Central memory CD8-positive, alpha-beta T cell (primary cell): ENCODE measurements around the gene FLT3LG.

Experiments used
- ATAC-seq: fragments of 150-1000 bp; cut with Tn5 transposase; replicated peaks from 2 replicates; pipeline ENCODE4 v1.10.0; 2022; ENCODE audit warnings: mild to moderate bottlenecking, moderate FRiP score, moderate number of reproducible peaks; ENCODE audit not compliant: poor library complexity, severe bottlenecking; ENCODE audit errors: extremely low read depth
- DNase-seq, 2 donors: peaks; one replicate each; pipeline ENCODE4 v3.0.0; 2021; ENCODE audit warnings: low spot score in 2 of 2
- H3K27ac Mint-ChIP-seq: one replicate; pipeline ENCODE4 v1.8.0; 2022; ENCODE audit warnings: low read depth, mild to moderate bottlenecking, moderate library complexity, mixed read lengths
- H3K27me3 Mint-ChIP-seq: one replicate; pipeline ENCODE4 v1.8.0; 2022; ENCODE audit warnings: mixed read lengths
- H3K36me3 Mint-ChIP-seq: one replicate; pipeline ENCODE4 v1.8.0; 2022; ENCODE audit warnings: mild to moderate bottlenecking, moderate library complexity, mixed read lengths; ENCODE audit not compliant: insufficient read depth
- H3K4me1 Mint-ChIP-seq: one replicate; pipeline ENCODE4 v1.8.0; 2022; ENCODE audit warnings: mixed read lengths
- H3K4me3 Mint-ChIP-seq: one replicate; pipeline ENCODE4 v1.8.0; 2022; ENCODE audit warnings: mild to moderate bottlenecking, moderate library complexity, mixed read lengths
- H3K9me3 Mint-ChIP-seq: one replicate; pipeline ENCODE4 v1.8.0; 2022; ENCODE audit warnings: mixed read lengths

The FLT3LG gene, protein sequence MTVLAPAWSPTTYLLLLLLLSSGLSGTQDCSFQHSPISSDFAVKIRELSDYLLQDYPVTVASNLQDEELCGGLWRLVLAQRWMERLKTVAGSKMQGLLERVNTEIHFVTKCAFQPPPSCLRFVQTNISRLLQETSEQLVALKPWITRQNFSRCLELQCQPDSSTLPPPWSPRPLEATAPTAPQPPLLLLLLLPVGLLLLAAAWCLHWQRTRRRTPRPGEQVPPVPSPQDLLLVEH

DNA sequence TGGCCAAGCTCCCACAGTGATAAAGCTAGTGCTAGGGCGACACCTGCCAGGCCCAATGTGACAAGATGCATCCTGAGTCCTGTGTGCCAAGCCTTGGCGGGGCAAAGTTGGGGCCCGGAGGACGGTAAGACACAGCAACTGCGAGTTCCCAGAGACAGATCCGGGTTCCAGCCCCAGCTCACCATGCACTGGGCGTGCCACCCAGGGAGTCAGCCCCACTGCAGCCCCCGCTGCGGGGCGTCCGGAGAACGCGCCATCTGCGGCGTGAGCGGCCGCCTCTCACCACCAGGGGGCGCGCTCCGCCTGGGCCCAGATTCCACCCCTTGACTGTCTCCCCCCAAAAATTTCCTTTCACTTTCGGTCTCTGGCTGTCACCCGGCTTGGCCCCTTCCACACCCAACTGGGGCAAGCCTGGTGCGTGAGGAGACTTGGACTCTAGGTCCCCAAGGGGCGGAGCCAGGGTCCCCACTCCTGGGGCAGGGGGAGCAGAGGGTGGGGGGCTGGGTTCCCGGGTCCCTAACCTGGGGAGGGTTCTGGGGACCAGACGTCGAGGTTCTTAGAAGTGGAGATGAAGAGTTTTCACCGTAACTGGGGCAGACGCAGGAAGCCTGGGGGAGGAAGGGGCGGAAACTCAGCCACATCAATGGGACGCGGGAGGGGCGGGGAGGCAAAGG lies at the start of gene FLT3LG:
TSS of gene FLT3LG (plus strand) at position 348 of the 674 bp plus-strand sequence. CDS start 425 bp downstream, outside the sequence.
- H3K4me1 Mint-ChIP-seq, result peaks cover 46% of the 10 kb centered on the region

DNA sequence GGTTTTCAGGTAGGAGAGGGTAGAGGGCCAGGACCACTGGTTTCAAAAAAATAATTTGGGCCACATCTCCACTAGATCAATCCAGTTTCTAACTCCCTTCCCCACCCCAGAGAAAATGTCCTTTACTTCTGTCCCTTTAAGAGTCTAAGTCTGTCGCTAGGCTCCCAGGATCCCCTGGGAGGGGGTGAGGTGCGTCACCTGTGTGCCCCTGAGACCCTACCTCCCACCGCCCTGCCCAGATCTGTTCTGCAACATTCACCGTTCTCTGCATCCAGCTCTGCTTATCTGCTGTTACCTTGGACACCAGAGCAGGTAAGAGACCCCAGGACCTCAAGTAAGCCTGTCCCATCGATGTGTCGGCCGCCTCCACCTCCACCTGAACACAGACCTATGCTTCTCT lies 48.8 kb upstream of the FLT3LG start, which contains the start of gene GFY:
TSS of gene GFY (plus strand) at position 211 of the 400 bp plus-strand sequence. CDS start 1,043 bp downstream, outside the sequence.
- peak within 1 kb of the TSS; percentile 53 for H3K4me3 Mint-ChIP-seq
- ATAC-seq (no peak), DNase-seq (no peak)
- H3K27ac Mint-ChIP-seq, result no peak within 1 kb of the TSS
- peaks cover 2% of the 10 kb centered on the region for H3K36me3 Mint-ChIP-seq
- no peaks in the 10 kb centered on the region for H3K9me3 Mint-ChIP-seq
- peaks cover 62% of the 10 kb centered on the region for H3K4me1 Mint-ChIP-seq
- H3K27me3 Mint-ChIP-seq, result peaks cover 100% of the 10 kb centered on the region

More for the DNA sequence above, at the start of gene FLT3LG:
- ATAC-seq (peak; percentile 50), DNase-seq (peak; percentile 87 to 90)
- H3K27me3 Mint-ChIP-seq, result no peaks in the 10 kb centered on the region
- H3K27ac Mint-ChIP-seq, result peak within 1 kb of the TSS; percentile 99
- H3K4me3 Mint-ChIP-seq, result peak within 1 kb of the TSS; percentile 92
- no peaks in the 10 kb centered on the region for H3K9me3 Mint-ChIP-seq
- peaks cover 44% of the 10 kb centered on the region for H3K36me3 Mint-ChIP-seq

DNA sequence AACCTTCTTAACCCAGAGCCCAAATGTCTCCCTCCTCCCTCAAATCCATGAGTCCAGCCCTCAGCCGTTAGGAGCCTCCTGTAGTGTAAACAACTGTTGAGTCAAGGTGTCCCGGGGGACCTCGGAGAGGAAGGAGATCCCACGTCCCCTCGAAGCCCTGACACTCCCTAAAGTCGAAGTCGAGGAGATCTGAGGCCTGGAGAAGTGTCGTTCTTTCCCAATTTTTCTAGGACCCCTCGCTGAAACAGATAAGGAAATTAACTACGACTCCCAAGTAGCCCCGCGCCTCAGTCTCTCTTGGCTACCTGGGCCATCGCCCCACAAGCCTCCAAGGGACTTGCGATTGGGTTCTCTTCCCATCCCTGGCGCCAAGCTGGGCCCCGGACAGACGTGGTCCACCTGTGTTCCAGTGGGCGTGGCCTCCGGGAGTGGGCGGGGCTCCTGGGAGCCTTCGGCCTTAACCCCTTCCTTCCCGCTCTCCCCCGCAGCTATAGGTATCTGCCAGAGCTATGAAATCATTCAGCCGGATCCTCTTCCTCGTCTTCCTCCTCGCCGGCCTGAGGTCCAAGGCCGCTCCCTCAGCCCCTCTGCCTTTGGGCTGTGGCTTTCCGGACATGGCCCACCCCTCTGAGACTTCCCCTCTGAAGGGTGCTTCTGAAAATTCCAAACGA lies 48.0 kb upstream of the FLT3LG start:
- no peak for DNase-seq
- peaks cover 100% of the 10 kb centered on the region for H3K27me3 Mint-ChIP-seq
- peaks cover 68% of the 10 kb centered on the region for H3K4me1 Mint-ChIP-seq
- H3K9me3 Mint-ChIP-seq, result no peaks in the 10 kb centered on the region
- ATAC-seq, result no peak
- H3K4me3 Mint-ChIP-seq, result peak overlapping the region; percentile 53
- H3K27ac Mint-ChIP-seq, result no peak overlapping the region
- peaks cover 2% of the 10 kb centered on the region for H3K36me3 Mint-ChIP-seq

DNA sequence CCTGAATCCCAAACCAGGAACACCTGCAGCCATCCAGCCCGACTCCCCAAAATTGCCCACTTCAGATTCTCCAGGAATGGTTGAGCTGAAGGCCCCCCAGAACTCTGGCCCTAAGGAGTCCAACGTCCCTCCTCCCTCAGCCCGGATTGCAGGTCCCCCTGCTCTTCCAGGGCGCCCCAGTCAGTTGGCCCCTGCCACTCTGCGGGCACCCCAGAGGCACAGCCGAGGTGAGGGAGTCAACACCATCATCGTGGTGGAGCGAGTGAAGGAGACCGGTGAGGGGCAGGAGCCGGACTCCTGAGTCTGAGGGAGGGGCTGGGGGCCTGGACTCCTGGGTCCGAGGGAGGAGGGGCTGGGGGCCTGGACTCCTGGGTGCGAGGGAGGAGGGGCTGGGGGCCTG lies 46.7 kb upstream of the FLT3LG start:
- H3K4me3 Mint-ChIP-seq, result peak overlapping the region; percentile 53
- DNase-seq (no peak), ATAC-seq (no peak)
- peaks cover 62% of the 10 kb centered on the region for H3K4me1 Mint-ChIP-seq
- H3K36me3 Mint-ChIP-seq, result peaks cover 4% of the 10 kb centered on the region
- H3K9me3 Mint-ChIP-seq, result no peaks in the 10 kb centered on the region
- H3K27ac Mint-ChIP-seq, result no peak overlapping the region
- peaks cover 100% of the 10 kb centered on the region for H3K27me3 Mint-ChIP-seq

DNA sequence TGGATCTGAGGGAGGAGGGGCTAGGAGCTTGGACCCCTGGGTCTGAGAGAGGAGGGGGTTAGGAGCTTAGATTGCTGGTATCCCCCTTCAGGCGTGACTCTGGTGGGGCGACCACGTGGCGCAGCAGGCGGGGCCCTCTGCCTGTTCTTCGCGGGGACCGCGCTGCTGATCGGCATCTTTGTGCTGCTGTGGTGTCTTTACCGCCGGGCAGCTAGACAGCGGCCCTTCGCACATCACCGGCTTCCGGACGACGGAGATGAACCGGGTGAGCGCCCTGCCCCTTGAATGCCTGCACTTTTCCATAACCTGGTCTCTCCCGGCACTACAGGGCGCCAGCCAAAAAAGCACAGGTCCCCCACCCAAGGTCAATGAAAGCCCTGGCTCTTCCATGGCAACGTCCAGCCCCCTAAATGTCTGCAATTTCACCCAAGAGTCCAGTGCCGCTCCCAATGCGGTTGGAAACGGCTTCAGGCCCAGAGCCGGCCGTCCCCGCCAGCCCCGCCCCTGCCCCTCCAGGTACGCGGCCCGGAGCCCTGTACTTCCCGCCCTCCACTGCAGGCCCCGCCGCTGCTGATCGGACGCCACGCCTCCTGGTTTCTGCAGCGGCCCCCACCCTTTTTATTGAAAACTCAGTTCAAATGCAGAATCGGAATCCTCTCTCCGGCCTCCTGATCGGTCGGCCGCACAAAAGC lies 46.0 kb upstream of the FLT3LG start:
- H3K36me3 Mint-ChIP-seq, result peaks cover 5% of the 10 kb centered on the region
- ATAC-seq, result no peak
- H3K4me3 Mint-ChIP-seq, result peak overlapping the region; percentile 53
- peaks cover 100% of the 10 kb centered on the region for H3K27me3 Mint-ChIP-seq
- no peaks in the 10 kb centered on the region for H3K9me3 Mint-ChIP-seq
- no peak for DNase-seq
- H3K4me1 Mint-ChIP-seq, result peaks cover 61% of the 10 kb centered on the region
- H3K27ac Mint-ChIP-seq, result no peak overlapping the region

DNA sequence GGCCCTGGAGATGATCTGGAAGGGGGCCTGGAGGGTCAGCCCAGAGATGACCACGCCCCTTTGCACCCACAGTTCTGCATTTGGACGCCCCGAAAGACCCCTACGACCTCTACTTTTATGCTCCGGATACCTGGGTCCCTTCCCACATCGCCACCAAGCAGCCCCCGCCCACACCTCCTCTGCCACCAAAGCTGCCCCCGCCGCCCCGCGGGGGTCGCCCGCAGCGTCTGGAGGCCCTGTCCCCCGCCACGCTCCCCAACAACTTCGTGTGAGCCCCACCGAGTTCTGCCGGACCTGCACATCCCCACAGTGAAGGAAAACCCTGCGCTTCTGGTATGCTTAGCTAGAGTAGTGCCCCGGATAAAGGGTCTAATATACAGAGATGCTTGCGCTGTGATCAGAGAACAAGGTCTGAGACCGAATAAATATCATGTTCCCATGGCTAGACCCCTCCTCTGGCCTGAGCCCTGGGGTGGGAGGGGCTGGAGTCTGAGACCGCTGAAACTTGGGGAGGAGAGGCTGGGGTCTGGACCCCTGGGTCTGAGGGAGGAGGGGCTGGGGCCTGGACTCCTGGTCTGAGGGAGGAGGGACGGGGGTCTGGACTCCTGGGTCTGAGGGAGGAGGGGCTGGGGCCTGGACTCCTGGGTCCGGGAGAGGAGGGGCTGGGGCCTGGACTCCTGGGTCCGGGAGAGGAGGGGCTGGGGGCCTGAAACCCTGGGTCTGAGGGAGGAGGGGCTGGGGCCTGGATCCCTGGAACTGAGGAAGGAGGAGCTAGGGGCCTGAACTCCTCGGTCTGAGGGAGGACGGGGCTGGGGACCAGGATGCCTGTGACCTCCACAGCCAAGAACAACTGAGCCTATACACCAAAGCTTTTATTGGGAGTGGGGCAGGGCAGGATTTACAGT lies 45.2 kb upstream of the FLT3LG start:
- Mint-ChIP-seq H3K27me3 (peaks cover 100% of the 10 kb centered on the region), H3K9me3 (no peaks in the 10 kb centered on the region), H3K36me3 (peaks cover 4% of the 10 kb centered on the region), H3K4me1 (peaks cover 58% of the 10 kb centered on the region), H3K4me3 (peak overlapping the region; percentile 53), H3K27ac (no peak overlapping the region)
- no peak for ATAC-seq
- no peak for DNase-seq

DNA sequence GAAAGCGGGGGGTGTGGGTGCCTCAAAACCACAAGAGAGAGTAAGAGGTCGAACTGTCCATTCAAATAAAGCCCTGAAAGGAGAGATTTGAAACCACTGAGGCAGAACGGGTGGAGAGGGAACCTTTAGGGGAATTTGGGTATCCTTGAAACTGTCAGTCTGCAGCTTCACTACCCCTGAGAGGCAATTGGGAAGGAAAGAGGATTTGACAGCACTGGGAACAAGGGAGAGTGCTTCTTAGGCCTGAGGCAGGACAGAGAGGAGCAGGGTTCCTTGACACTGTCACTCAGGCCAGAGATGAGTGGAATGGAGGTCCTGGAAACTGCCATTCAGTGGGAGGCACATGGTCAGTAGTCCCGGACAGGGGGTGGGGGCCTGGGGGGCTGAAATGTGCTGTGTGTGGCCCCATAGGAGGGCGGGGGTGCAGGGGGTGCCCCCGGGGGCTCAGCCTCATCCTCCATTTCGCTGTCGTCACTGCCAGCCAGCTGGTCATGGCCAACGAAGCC lies 43.8 kb upstream of the FLT3LG start:
- peaks cover 54% of the 10 kb centered on the region for H3K4me1 Mint-ChIP-seq
- ATAC-seq (no peak), DNase-seq (no peak)
- no peak overlapping the region for H3K27ac Mint-ChIP-seq
- no peaks in the 10 kb centered on the region for H3K9me3 Mint-ChIP-seq
- H3K27me3 Mint-ChIP-seq, result peaks cover 95% of the 10 kb centered on the region
- H3K36me3 Mint-ChIP-seq, result peaks cover 3% of the 10 kb centered on the region
- no peak overlapping the region for H3K4me3 Mint-ChIP-seq

DNA sequence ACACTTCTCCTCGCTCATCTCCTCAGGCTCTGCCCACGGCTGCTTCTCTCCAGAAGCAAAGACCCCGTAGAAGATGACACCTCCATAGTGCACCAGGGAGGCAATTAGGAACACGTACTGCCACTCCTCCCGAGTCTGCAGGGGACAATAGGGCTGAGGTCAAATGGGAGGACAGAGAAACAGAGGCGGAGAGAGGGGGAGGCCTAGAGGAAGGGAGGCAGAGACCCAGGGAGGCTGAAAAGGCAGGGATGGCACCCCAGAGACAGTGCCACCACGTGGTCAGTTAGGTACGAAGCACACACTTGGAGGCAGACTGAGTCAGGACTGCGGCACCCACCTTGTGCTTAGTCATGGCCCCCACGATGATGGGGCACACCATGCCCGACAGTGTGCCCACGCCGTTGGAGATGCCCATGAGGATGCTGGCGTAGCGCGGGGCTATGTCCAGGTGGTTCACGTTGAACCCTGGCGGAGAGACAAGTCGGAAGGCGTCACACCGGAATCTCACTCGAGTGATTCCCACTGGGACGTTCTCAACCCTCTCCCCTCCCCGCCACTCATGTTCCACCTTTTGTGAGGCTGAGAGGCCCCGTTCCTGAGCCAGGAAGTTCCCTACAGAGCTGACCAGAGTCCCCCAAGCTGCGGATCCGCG lies 43.2 kb upstream of the FLT3LG start:
- ATAC-seq, result no peak
- no peak for DNase-seq
- peaks cover 95% of the 10 kb centered on the region for H3K27me3 Mint-ChIP-seq
- H3K36me3 Mint-ChIP-seq, result peaks cover 3% of the 10 kb centered on the region
- peaks cover 50% of the 10 kb centered on the region for H3K4me1 Mint-ChIP-seq
- H3K27ac Mint-ChIP-seq, result no peak overlapping the region
- H3K9me3 Mint-ChIP-seq, result no peaks in the 10 kb centered on the region
- no peak overlapping the region for H3K4me3 Mint-ChIP-seq

DNA sequence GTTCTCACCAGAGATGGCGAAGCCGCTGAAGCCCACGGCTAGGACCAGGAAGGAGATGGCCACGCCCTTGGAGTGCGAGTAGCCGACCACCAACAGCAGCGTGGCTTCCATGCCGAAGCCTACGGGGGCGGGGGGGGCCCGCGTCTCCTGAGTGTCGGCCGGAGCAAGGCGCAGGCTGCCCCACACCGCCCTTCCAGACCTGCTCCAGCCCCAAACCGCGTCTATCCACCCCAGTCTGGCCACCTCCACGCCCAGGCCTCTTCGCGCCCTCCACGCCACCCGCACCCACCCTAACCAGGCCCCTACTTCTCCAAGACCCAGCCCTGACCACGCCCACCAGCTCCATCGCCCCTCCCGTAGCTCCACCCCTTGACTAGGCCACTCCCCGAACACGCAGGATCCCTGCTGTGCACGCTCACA lies 42.7 kb upstream of the FLT3LG start:
- Mint-ChIP-seq H3K27me3 (peaks cover 95% of the 10 kb centered on the region), H3K9me3 (no peaks in the 10 kb centered on the region), H3K4me3 (no peak overlapping the region), H3K4me1 (peaks cover 50% of the 10 kb centered on the region), H3K27ac (no peak overlapping the region), H3K36me3 (peaks cover 3% of the 10 kb centered on the region)
- ATAC-seq (no peak), DNase-seq (no peak)

DNA sequence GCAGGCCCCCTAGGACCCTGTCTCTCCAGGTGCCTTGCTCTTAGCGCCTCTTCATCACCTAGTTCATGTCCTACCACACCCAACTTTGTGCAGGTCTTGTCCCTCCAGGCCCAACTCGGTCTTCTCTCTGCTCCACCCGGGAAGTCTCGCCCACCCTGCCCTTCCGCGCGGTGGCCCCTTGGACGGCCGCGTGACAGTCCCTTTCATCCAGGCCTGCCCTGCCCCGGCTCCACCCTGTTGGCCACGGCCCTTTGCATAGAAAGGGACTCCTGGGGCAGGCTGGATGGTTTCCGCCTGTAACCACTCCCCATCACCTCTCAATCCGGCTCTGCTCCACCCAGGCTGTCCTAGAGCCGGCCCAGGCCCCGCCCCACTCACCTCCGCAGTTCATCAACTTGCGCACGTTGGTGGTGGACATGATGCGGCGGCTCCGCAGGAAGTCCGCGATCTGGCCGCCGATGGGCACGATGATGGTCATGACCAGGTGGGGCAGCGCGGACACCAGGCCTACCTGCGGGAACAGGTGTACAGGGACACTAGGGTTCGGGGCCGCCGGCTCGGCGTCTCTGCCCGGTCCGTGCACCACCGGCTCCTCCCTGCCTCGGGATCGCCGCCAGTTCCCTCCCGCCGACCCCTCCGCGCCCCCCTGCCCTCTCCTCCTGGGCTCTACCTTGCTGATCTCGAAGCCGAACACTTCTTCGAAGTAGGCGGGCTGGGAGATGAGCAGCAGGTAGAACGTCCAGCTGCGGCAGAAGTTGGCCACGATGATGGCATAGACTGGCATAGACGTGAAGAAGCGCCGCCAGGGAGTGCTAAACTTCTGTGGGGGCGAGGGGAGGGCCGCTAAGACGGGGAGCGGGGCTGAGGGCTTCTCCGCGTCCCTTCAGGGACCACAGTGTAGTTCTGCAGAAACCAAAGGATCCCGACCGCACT lies 41.6 kb upstream of the FLT3LG start:
- Mint-ChIP-seq H3K4me3 (peak overlapping the region; percentile 34), H3K36me3 (peaks cover 3% of the 10 kb centered on the region), H3K4me1 (peaks cover 47% of the 10 kb centered on the region), H3K27me3 (peaks cover 95% of the 10 kb centered on the region), H3K27ac (no peak overlapping the region), H3K9me3 (no peaks in the 10 kb centered on the region)
- DNase-seq (no peak), ATAC-seq (no peak)
